Breast epithelium (tissue), 3 donors: ENCODE data around the gene ARL8A.
A peak's percentile ranks its signal among the peaks of the same experiment; 100 is the strongest.

Experiments
- CTCF ChIP-seq, 3 donors: fragments of 450-650 bp; IDR thresholded peaks; one replicate each; pipeline ENCODE4 v1.5.1; 2016 to 2017; ENCODE audit warnings: antibody characterized with exemption in 3 of 3, mild to moderate bottlenecking in 3 of 3, moderate library complexity in 3 of 3
- POLR2A ChIP-seq: fragments of 450-650 bp; IDR thresholded peaks from one replicate; pipeline ENCODE4 v1.6.1; 2016; ENCODE audit warnings: antibody characterized with exemption, mild to moderate bottlenecking, moderate library complexity
- POLR2AphosphoS5 ChIP-seq, 3 donors: sonication (generic); formaldehyde crosslinking; IDR thresholded peaks; one replicate each; pipeline ENCODE4 v1.6.1; 2017; ENCODE audit warnings: antibody characterized with exemption in 3 of 3

GRCh38 chr1:202105571-202106339 is 38.8 kb downstream of the ARL8A start:
- TF ChIP-seq CTCF (IDR thresholded peaks at IDR 0.05), result no peak
- no peak for TF ChIP-seq POLR2A
- TF ChIP-seq POLR2AphosphoS5 (IDR thresholded peaks at IDR 0.05), result peak in 1 of 3 donors; percentile 25
